Measurements from ENCODE around the gene SOCS3.

The SOCS3 gene

GRCh38 chr17:78391051-78391431 is 31.2 kb upstream of the SOCS3 start:
- no peak for DNase-seq (ENCODE audit: low read depth in 2 of 3, low spot score in 1 of 3)

- DNase-seq (ENCODE audit: low read depth in 2 of 3, low spot score in 1 of 3): no peak
Observed at GRCh38 chr17:78390241-78391050, 30.6 kb upstream of the SOCS3 start.

GRCh38 chr17:78387977-78388941 is 28.4 kb upstream of the SOCS3 start:
- no peak for DNase-seq (ENCODE audit: low read depth in 2 of 3, low spot score in 1 of 3)

GRCh38 chr17:78384479-78385175 is 24.8 kb upstream of the SOCS3 start:
- peak in 1 of 3 donors; percentile 11 for DNase-seq (ENCODE audit: low read depth in 2 of 3, low spot score in 1 of 3)

- DNase-seq (ENCODE audit: low read depth in 2 of 3, low spot score in 1 of 3): peak; percentile 71 to 75 (median 72)
Observed at GRCh38 chr17:78383725-78384471, 24.0 kb upstream of the SOCS3 start.

- DNase-seq (ENCODE audit: low read depth in 2 of 3, low spot score in 1 of 3): no peak
Observed at GRCh38 chr17:78381601-78382232, 21.8 kb upstream of the SOCS3 start.

- no peak for DNase-seq (ENCODE audit: low read depth in 2 of 3, low spot score in 1 of 3)
Observed at GRCh38 chr17:78380370-78380769, 20.5 kb upstream of the SOCS3 start.

- no peak for DNase-seq (ENCODE audit: low read depth in 2 of 3, low spot score in 1 of 3)
Observed at GRCh38 chr17:78379131-78379491, 19.2 kb upstream of the SOCS3 start.

GRCh38 chr17:78378225-78379130 is 18.6 kb upstream of the SOCS3 start, which contains the start of gene PGS1:
Gene PGS1, plus strand, starts transcription at chr17:78378649. Its CDS starts 17 bp downstream, at chr17:78378666.
- DNase-seq (ENCODE audit: low read depth in 2 of 3, low spot score in 1 of 3): peak in 1 of 3 donors; percentile 79

GRCh38 chr17:78377858-78378224 is 18.0 kb upstream of the SOCS3 start:
- no peak for DNase-seq (ENCODE audit: low read depth in 2 of 3, low spot score in 1 of 3)

- DNase-seq (ENCODE audit: low read depth in 2 of 3, low spot score in 1 of 3): no peak
Observed at GRCh38 chr17:78376161-78376560, 16.3 kb upstream of the SOCS3 start.

- DNase-seq (ENCODE audit: low read depth in 2 of 3, low spot score in 1 of 3): no peak
Observed at GRCh38 chr17:78375401-78376151, 15.7 kb upstream of the SOCS3 start.

GRCh38 chr17:78374631-78375274 is 14.9 kb upstream of the SOCS3 start:
- no peak for DNase-seq (ENCODE audit: low read depth in 2 of 3, low spot score in 1 of 3)

GRCh38 chr17:78374189-78374588 is 14.3 kb upstream of the SOCS3 start:
- DNase-seq (ENCODE audit: low read depth in 2 of 3, low spot score in 1 of 3): no peak

- DNase-seq (ENCODE audit: low read depth in 2 of 3, low spot score in 1 of 3): no peak
Observed at GRCh38 chr17:78372841-78373240, 13.0 kb upstream of the SOCS3 start.

GRCh38 chr17:78371056-78371455 is 11.2 kb upstream of the SOCS3 start:
- DNase-seq (ENCODE audit: low read depth in 2 of 3, low spot score in 1 of 3): no peak

GRCh38 chr17:78369791-78370381 is 10.0 kb upstream of the SOCS3 start:
- DNase-seq (ENCODE audit: low read depth in 2 of 3, low spot score in 1 of 3): no peak

Data from stimulated activated CD4-positive, alpha-beta T cell treated with anti-CD3 and anti-CD28 coated beads, Interleukin-12 subunit alpha, Interleukin-12 subunit beta, amount 100 ng/mL, for 48 hours (primary cell).